ENCODE data around the gene SH2B3.
"Not testable (repeated sequence)": the region's sequence is repeated elsewhere in the genome, so short reads cannot be mapped to it uniquely, and the experiment has no call there.

Gene SH2B3

DNA sequence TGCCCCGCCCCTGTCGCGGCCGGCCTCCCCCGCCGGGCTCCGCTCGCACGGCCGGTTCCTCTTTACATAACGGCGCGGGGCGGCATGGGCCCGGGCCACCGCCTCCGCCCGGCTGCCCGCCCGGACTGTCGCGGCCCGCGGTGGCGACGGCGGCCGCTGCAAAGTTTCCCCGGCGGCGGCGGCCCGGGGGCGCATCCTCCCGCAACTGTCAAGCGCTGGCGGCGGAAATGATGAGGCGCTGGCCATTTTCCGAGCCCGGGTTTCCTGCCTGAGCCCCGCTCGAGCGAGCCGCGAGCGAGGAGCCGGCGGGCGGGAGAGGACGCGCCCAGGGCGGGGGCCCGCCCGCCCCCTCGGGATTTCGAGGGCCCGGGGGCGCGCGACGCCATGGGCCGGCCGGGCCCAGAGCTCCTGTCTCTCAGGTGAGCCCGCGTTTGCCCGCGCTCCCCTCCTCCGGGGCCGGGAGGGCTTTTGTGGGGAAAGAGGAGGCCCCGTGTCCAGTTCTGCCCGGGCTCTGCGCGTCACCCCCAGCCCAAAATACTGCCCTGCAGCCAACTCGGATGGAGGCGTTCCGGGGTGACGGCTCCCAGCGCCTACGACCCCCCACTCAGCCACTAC lies at the start of gene SH2B3:
Gene SH2B3 (plus strand): TSS at position 65 of the 615 bp plus-strand sequence. CDS start 12,223 bp downstream, outside the sequence.
- DNase-seq (ENCODE audit: low read depth in 2 of 2): peak in 1 of 2 experiments; percentile 14

DNA sequence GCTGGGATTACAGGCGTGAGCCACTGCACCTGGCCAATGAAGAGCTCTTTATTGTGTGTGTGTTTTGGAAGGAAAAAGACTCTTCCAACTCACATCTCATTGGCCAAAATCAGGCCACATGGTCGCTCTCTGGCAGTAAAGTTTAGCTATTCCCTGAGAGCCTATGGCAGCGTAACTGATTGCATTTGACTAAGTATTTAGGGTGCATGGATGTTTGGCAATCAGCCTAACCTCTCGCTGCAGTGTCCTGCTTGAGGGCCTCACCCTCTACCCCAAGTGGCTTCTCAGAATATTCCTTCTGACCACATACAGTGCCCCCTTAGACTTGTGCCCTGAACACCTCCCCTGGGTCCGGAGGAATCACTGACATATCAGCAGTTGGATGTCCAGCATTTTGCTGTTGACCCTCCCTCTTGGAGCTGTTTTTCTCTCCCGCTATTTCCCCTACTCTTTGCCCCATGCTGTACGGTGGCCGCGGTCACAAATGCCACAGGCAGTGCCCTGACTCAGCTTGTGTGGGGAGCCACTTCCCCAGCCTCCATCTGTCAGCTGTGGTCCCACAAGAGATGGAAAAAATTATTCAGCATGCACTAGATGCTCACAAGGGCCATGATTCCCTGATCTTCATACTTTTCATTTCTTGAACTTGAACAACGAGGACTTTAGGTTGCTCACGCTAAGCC lies 46.4 kb upstream of the SH2B3 start:
- no peak for DNase-seq (ENCODE audit: low read depth in 2 of 2)

- DNase-seq (ENCODE audit: low read depth in 2 of 2): no peak
These were observed 45.8 kb upstream of the SH2B3 start for GRCh38 chr12:111359914-111360276.

- DNase-seq (ENCODE audit: low read depth in 2 of 2): no peak
These were observed 45.3 kb upstream of the SH2B3 start for GRCh38 chr12:111360325-111360930.

GRCh38 chr12:111361073-111361716 lies 44.5 kb upstream of the SH2B3 start:
- DNase-seq (ENCODE audit: low read depth in 2 of 2): no peak

DNA sequence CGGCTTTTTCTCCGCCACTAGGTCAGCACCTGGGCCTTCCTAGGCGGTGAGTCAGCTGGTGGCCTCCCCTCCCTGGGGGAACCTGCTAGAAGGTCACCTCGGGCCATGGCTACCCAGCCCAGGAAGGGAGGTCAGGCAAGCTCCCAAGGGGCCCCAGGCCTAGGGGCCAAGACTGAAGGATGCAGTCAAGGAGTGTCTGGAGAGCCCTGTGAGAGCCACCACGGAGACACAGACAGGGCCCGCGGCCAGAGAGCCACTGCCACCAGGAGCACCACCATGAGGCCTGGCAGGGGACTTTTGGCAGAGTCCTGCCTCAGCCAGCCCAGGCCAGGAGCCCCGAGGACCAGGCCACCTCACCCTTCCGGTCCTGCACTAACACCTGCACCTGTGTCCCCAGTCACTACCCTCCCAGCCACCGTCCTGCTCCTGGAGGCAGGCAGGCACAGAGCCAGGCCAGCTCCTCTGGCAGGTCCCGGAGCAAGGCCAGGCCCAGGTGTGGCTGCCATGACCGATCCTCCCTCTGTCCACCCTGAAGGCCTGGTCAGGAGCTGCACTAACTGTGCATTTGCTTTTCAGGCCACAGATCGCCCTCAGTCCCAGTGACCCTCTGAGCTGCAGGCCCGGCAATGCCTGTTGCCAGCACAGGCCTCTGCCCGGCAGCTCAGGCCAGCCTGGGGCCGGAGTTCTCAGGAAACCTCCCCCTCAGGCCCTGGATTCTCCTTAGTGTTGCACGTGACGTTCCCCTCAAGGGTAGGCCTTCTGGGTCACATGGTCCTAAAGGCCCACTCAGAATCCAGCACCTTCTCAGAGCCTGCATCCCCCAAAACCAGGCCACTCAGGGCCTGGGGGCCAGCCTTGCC lies 43.8 kb upstream of the SH2B3 start:
- no peak for DNase-seq (ENCODE audit: low read depth in 2 of 2)

GRCh38 chr12:111362687-111363475 lies 42.8 kb upstream of the SH2B3 start:
- no peak for DNase-seq (ENCODE audit: low read depth in 2 of 2)

GRCh38 chr12:111363578-111363977 lies 42.1 kb upstream of the SH2B3 start:
- DNase-seq (ENCODE audit: low read depth in 2 of 2): no peak

- no peak for DNase-seq (ENCODE audit: low read depth in 2 of 2)
These were observed 39.6 kb upstream of the SH2B3 start for GRCh38 chr12:111366075-111366474.

- no peak for DNase-seq (ENCODE audit: low read depth in 2 of 2)
These were observed 39.1 kb upstream of the SH2B3 start for GRCh38 chr12:111366583-111366982.

DNA sequence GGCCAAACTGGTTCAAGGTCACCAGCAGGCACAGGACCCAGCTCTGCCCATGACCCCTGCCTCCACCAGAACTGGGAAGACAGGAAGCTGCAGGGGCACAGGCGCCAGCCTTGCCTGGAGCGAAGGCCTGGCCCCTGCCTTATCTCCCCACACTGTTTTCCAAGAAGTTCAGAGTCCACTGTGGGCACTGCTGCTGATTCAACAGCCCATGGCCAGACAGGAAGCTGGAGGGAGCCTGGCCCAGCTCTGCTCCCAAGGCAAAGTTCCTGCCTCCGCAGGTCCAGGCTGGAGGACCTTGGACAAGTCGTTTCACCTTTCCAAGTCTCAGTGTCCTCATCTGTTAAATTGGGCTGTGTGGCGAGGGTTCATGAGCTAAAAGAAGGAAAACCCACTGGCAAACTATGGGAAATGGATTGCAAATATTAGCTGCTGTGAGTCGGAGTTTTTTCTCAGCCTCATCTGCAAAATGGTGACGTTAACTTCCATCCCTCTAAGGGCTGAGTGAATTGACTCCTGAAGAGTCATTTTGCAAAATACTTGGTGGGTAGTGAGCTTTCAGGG lies 38.0 kb upstream of the SH2B3 start:
- no peak for DNase-seq (ENCODE audit: low read depth in 2 of 2)

DNA sequence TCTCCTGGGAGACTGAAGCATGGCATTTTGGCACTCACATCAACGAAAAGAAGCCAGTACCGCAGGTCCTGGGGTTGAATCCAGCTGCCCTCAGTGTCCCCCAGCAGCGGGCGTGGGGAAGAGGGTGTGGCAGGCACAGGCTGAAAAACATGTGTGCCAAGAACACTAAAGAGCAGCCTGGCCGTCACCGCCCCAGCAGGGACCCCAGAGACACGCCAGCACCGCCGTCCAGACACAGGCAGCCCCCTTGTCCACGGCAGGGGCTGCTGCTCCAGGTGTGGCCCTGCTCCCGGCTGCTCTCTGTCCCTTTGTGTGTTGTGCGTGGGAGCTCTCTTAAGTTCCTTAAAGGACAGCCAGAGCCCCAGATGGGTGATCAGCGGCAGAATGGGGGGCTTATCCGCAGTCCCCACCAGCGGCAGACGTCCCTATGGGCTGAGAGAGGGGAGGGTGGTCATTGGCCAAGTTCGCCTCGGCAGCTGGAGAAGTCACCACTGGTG lies 37.4 kb upstream of the SH2B3 start:
- no peak for DNase-seq (ENCODE audit: low read depth in 2 of 2)

- peak; percentile 50 to 52 for DNase-seq (ENCODE audit: low read depth in 2 of 2)
These were observed 36.8 kb upstream of the SH2B3 start, which contains the start of gene PHETA1 for GRCh38 chr12:111368788-111369495. TSS of gene PHETA1 (minus strand) at chr12:111369095. CDS start at chr12:111363427, 5,668 bp downstream.

- no peak for DNase-seq (ENCODE audit: low read depth in 2 of 2)
These were observed 36.1 kb upstream of the SH2B3 start for GRCh38 chr12:111369496-111370220.

GRCh38 chr12:111373231-111373630 lies 32.5 kb upstream of the SH2B3 start:
- not testable (repeated sequence) for DNase-seq (ENCODE audit: low read depth in 2 of 2)

DNA sequence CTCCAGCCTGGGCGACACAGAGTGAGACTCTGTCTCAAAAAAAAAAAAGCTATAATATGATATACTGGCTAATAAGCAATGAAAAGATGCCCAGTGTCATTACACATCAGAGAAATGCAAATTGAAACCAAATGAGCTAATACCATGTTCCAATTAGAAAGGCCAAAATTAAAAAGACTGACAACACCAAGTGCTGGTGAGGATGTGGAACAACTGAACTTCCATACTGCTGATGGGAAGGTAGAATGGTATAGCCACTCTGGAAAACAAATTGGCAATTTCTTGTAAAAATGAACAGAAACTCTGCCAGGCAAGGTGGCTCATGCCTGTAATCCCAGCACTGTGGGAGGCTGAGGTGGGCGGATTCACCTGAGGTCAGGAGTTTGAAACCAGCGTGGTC lies 28.3 kb upstream of the SH2B3 start:
- no peak for DNase-seq (ENCODE audit: low read depth in 2 of 2)

GRCh38 chr12:111379942-111380554 lies 25.7 kb upstream of the SH2B3 start:
- DNase-seq (ENCODE audit: low read depth in 2 of 2): no peak

- DNase-seq (ENCODE audit: low read depth in 2 of 2): no peak
These were observed 21.1 kb upstream of the SH2B3 start for GRCh38 chr12:111384596-111384995.

Data from fibroblast of skin of left biceps (primary cell).